Panc1 (cell line): Measurements from ENCODE around the gene CFAP410. TPM values are rescaled to one million over a fixed set of nuclear protein-coding genes. Genes with fewer than 3 reads are reported as not detected.

Source experiments
- ATAC-seq: fragments of 200-7000 bp; cut with Tn5 transposase; 2 replicates; pipeline ENCODE4 v1.9.1; 2020; ENCODE audit warnings: mild to moderate bottlenecking, moderate library complexity
- BruUV-seq: library from RNA; stranded (reverse); fragments of 400-500 nt; replicated peaks from 2 replicates; lab custom pipeline; 2021; lab: Mats Ljungman, UMichigan
- CTCF ChIA-PET: fragments of 300-600 bp; sonication (Branson Sonifier 250); formaldehyde crosslinking; loops from one replicate; lab custom pipeline; 2022; ENCODE audit warnings: antibody characterized with exemption; lab: Charles Lee
- POLR2A ChIA-PET: fragments of 300-600 bp; sonication (Branson Sonifier 250); formaldehyde crosslinking; loops from one replicate; lab custom pipeline; 2022; ENCODE audit warnings: antibody characterized with exemption; lab: Charles Lee
- DNase-seq: peaks from one replicate; pipeline ENCODE4 v3.0.0-alpha.2; 2010; ENCODE audit warnings: low read depth, low spot score
- H3K27ac ChIP-seq: 2 replicates; pipeline ENCODE4 v1.5.1; 2011; ENCODE audit warnings: mild to moderate bottlenecking, low read length, inconsistent platforms
- H3K27me3 ChIP-seq: fragments of 200-500 bp; sonication (Bioruptor generic); 2 replicates; pipeline ENCODE4 v1.6.0; 2014; ENCODE audit warnings: low read length, inconsistent platforms; ENCODE audit not compliant: control insufficient read depth, insufficient read depth
- H3K36me3 ChIP-seq: fragments of 200-500 bp; sonication (Bioruptor generic); 2 replicates; pipeline ENCODE4 v1.5.1; 2014; ENCODE audit warnings: inconsistent platforms, mild to moderate bottlenecking, low read length, moderate library complexity; ENCODE audit not compliant: control insufficient read depth, insufficient read depth
- H3K4me1 ChIP-seq: 2 replicates; pipeline ENCODE4 v1.5.1; 2011; ENCODE audit warnings: inconsistent platforms, mild to moderate bottlenecking, low read length, moderate library complexity; ENCODE audit not compliant: control insufficient read depth, insufficient read depth
- H3K4me3 ChIP-seq, 2 experiments: 2 replicates each; pipeline ENCODE4 v1.5.1; 2011 to 2012; ENCODE audit warnings: low read depth in 2 of 2, low read length in 2 of 2, mild to moderate bottlenecking in 2 of 2, inconsistent platforms in 1 of 2, moderate library complexity in 1 of 2
- H3K9me3 ChIP-seq: fragments of 200-500 bp; sonication (Bioruptor generic); 2 replicates; pipeline ENCODE4 v1.5.1; 2014; ENCODE audit warnings: low read depth, mild to moderate bottlenecking, inconsistent platforms, low read length, moderate library complexity; ENCODE audit not compliant: control insufficient read depth, insufficient read depth
- POLR2AphosphoS5 ChIP-seq: IDR thresholded peaks from 2 replicates; pipeline ENCODE4 v1.6.1; 2012; ENCODE audit warnings: mild to moderate bottlenecking, low read depth, low read length, moderate library complexity
- SIN3A ChIP-seq: IDR thresholded peaks from 2 replicates; pipeline ENCODE4 v1.6.1; 2012; ENCODE audit warnings: low read depth, mild to moderate bottlenecking, low read length, moderate library complexity, borderline replicate concordance; ENCODE audit not compliant: insufficient read depth
- TCF7L2 ChIP-seq: IDR thresholded peaks from 2 replicates; pipeline ENCODE4 v1.6.1; 2011; ENCODE audit warnings: mild to moderate bottlenecking, low read depth, low read length, inconsistent platforms
- in situ Hi-C: cut with HindIII; loops from 2 replicates; pipeline ENCODE4 v1.10.0; 2016; ENCODE audit warnings: low sequenced_read_pairs, low pct_unique_long_range_greater_than_20kb
- intact Hi-C: fragments of 100-400 bp; cut with micrococcal nuclease; formaldehyde crosslinking; loops from one replicate; pipeline ENCODE4 v1.10.0; 2022; ENCODE audit not compliant: unreplicated experiment
- total RNA-seq: library from RNA; stranded (reverse); gene quantifications from one replicate; pipeline ENCODE4 v1.2.1, GENCODE V29; 2021; ENCODE audit not compliant: unreplicated experiment
- TF ChIP-seq, protein P1 (sequence below): fragments of 450-650 bp; IDR thresholded peaks from 2 replicates; pipeline ENCODE4 v1.5.1; 2017; ENCODE audit warnings: mild to moderate bottlenecking
- TF ChIP-seq, protein P2 (sequence below), 2 experiments: IDR thresholded peaks; 2 replicates each; pipeline ENCODE4 v1.6.1; 2011 to 2012; ENCODE audit warnings: low read depth in 2 of 2, control low read depth in 1 of 2, low read length in 1 of 2, mild to moderate bottlenecking in 1 of 2, moderate library complexity in 1 of 2; ENCODE audit not compliant: insufficient read depth in 1 of 2

Gene CFAP410
- total RNA-seq, 1 experiment from 2014 or later: 11.8 TPM

- ATAC-seq: peak; percentile 47; the same call in 1 of the 2 replicates
- no peak within 1 kb of the TSS for H3K27ac ChIP-seq
- no peaks in the 10 kb centered on the region for H3K9me3 ChIP-seq
These were observed 53.8 kb downstream of the CFAP410 start, which contains the start of gene AIRE for GRCh38 chr21:44285138-44285992. Gene AIRE, plus strand, starts transcription at chr21:44285876. Its CDS starts 131 bp downstream, at chr21:44286007.

DNA sequence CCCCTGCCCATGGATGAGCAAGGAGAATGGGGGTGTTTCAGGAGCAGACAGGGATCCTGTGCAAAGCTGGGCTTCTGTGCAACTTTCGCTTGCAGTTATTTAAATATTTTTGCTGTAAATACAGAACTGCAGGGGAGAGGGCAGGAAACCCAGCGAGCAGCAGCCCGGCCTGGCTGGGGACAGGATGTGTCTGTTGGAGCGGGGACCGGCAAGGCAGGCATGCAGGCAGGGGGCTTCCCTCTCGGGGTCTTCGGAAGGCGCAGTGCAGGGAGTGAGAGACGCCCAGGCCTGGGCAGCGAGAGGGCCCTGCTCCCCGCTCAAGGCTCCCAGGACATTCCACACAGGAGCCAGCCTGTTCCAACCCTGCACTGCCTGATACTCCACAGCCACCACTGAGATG lies 55.2 kb downstream of the CFAP410 start:
- CTCF ChIA-PET: interaction anchor here (0.6 kb wide), 1 partner anchor 248 kb away, joined by 3 read pairs; no protein-coding TSS in a partner anchor
- no peak for DNase-seq

More at GRCh38 chr21:44285138-44285992, 53.8 kb downstream of the CFAP410 start, which contains the start of gene AIRE:
- POLR2A ChIA-PET: no interaction called here
- BruUV-seq: no TSS peak
- Histone ChIP-seq H3K4me1 (no peaks in the 10 kb centered on the region; the same call in 1 of the 2 replicates), H3K36me3 (no peaks in the 10 kb centered on the region), H3K4me3 (no peak within 1 kb of the TSS), H3K27me3 (no peaks in the 10 kb centered on the region)
- intact Hi-C loops (no loop called here), in situ Hi-C loops (no loop called here)
- CTCF ChIA-PET: interaction anchor here (1.2 kb wide), 1 partner anchor 12 kb away, joined by 4 read pairs; no protein-coding TSS in a partner anchor
- no peak for TF ChIP-seq TCF7L2
- TF ChIP-seq SIN3A: no peak
- TF ChIP-seq, protein P1, sequence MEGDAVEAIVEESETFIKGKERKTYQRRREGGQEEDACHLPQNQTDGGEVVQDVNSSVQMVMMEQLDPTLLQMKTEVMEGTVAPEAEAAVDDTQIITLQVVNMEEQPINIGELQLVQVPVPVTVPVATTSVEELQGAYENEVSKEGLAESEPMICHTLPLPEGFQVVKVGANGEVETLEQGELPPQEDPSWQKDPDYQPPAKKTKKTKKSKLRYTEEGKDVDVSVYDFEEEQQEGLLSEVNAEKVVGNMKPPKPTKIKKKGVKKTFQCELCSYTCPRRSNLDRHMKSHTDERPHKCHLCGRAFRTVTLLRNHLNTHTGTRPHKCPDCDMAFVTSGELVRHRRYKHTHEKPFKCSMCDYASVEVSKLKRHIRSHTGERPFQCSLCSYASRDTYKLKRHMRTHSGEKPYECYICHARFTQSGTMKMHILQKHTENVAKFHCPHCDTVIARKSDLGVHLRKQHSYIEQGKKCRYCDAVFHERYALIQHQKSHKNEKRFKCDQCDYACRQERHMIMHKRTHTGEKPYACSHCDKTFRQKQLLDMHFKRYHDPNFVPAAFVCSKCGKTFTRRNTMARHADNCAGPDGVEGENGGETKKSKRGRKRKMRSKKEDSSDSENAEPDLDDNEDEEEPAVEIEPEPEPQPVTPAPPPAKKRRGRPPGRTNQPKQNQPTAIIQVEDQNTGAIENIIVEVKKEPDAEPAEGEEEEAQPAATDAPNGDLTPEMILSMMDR: no peak
- no peak for TF ChIP-seq POLR2AphosphoS5
- TF ChIP-seq, protein P2, sequence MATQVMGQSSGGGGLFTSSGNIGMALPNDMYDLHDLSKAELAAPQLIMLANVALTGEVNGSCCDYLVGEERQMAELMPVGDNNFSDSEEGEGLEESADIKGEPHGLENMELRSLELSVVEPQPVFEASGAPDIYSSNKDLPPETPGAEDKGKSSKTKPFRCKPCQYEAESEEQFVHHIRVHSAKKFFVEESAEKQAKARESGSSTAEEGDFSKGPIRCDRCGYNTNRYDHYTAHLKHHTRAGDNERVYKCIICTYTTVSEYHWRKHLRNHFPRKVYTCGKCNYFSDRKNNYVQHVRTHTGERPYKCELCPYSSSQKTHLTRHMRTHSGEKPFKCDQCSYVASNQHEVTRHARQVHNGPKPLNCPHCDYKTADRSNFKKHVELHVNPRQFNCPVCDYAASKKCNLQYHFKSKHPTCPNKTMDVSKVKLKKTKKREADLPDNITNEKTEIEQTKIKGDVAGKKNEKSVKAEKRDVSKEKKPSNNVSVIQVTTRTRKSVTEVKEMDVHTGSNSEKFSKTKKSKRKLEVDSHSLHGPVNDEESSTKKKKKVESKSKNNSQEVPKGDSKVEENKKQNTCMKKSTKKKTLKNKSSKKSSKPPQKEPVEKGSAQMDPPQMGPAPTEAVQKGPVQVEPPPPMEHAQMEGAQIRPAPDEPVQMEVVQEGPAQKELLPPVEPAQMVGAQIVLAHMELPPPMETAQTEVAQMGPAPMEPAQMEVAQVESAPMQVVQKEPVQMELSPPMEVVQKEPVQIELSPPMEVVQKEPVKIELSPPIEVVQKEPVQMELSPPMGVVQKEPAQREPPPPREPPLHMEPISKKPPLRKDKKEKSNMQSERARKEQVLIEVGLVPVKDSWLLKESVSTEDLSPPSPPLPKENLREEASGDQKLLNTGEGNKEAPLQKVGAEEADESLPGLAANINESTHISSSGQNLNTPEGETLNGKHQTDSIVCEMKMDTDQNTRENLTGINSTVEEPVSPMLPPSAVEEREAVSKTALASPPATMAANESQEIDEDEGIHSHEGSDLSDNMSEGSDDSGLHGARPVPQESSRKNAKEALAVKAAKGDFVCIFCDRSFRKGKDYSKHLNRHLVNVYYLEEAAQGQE (IDR thresholded peaks at IDR 0.05; ENCODE audit: insufficient read depth in 1 of 2, low read depth in 2 of 2, low read length in 1 of 2): no peak
- no peak for DNase-seq

More for the DNA sequence above, 55.2 kb downstream of the CFAP410 start:
- Histone ChIP-seq H3K36me3 (no peaks in the 10 kb centered on the region), H3K27ac (no peak overlapping the region), H3K4me1 (no peaks in the 10 kb centered on the region; the same call in 1 of the 2 replicates), H3K27me3 (no peaks in the 10 kb centered on the region), H3K4me3 (no peak overlapping the region), H3K9me3 (no peaks in the 10 kb centered on the region)
- POLR2A ChIA-PET: no interaction called here
- ATAC-seq: no peak
- no TSS peak for BruUV-seq
- in situ Hi-C loops: no loop called here
- intact Hi-C loops: no loop called here
- no peak for TF ChIP-seq POLR2AphosphoS5
- TF ChIP-seq TCF7L2: no peak
- TF ChIP-seq, protein P2 (IDR thresholded peaks at IDR 0.05; ENCODE audit: insufficient read depth in 1 of 2, low read depth in 2 of 2, low read length in 1 of 2): no peak
- TF ChIP-seq, protein P1: no peak
- no peak for TF ChIP-seq SIN3A
